Gastroesophageal sphincter (tissue), 4 donors: ENCODE results near the gene MAP3K21. TPM values are rescaled to one million over a fixed set of nuclear protein-coding genes. Genes with fewer than 3 reads are reported as not detected.

ENCODE experiments used
- ATAC-seq: fragments of 150-250 bp; one replicate; pipeline ENCODE4 v1.9.1; 2016; ENCODE audit warnings: mild to moderate bottlenecking, moderate library complexity
- H3K27ac ChIP-seq, 4 donors: fragments of 200-600 bp; sonication (generic) in 3 of 4; 1 replicate in 3 of 4; 2 replicates in 1 of 4; pipeline ENCODE4 v1.5.1; 2016 to 2019
- H3K27me3 ChIP-seq: fragments of 200-600 bp; sonication (generic); one replicate; pipeline ENCODE4 v1.5.1; 2019
- H3K36me3 ChIP-seq, 2 donors: fragments of 200-600 bp; sonication (generic); one replicate each; pipeline ENCODE4 v1.5.1; 2019; ENCODE audit warnings: control low read depth in 1 of 2
- H3K4me1 ChIP-seq, 3 donors: fragments of 200-600 bp; sonication (generic); 1 replicate in 2 of 3; 2 replicates in 1 of 3; pipeline ENCODE4 v1.5.1; 2016 to 2019; ENCODE audit warnings: control low read depth in 2 of 3
- H3K4me3 ChIP-seq, 2 donors: fragments of 200-600 bp; sonication (generic); one replicate each; pipeline ENCODE4 v1.5.1; 2019; ENCODE audit warnings: mild to moderate bottlenecking in 1 of 2, moderate library complexity in 1 of 2
- H3K9me3 ChIP-seq, 3 donors: fragments of 200-600 bp; sonication (generic); one replicate each; pipeline ENCODE4 v1.5.1; 2017 to 2019; ENCODE audit warnings: control low read depth in 2 of 3
- CTCF ChIP-seq, 4 experiments: fragments of 200-600 bp in 2 of 4; fragments of 450-650 bp in 2 of 4; sonication (generic) in 1 of 4; IDR thresholded peaks; one replicate each; pipeline ENCODE4 v1.5.1; 2017 to 2019; ENCODE audit warnings: antibody characterized with exemption in 4 of 4, mild to moderate bottlenecking in 2 of 4, moderate library complexity in 2 of 4
- EP300 ChIP-seq: sonication (generic); formaldehyde crosslinking; IDR thresholded peaks from one replicate; pipeline ENCODE4 v1.6.1; 2017; ENCODE audit warnings: antibody characterized with exemption, mild to moderate bottlenecking
- POLR2A ChIP-seq, 2 donors: fragments of 450-650 bp; IDR thresholded peaks; one replicate each; pipeline ENCODE4 v1.6.1; 2017; ENCODE audit warnings: antibody characterized with exemption in 2 of 2, mild to moderate bottlenecking in 2 of 2, moderate library complexity in 1 of 2
- POLR2AphosphoS5 ChIP-seq: sonication (generic); formaldehyde crosslinking; IDR thresholded peaks from one replicate; pipeline ENCODE4 v1.6.1; 2017; ENCODE audit warnings: antibody characterized with exemption
- WGBS, 2 donors: methylation state at CpG; one replicate each; pipeline ENCODE4 v1.1.5; 2018; ENCODE audit warnings: low coverage in 1 of 2; 5-methylcytosine and 5-hydroxymethylcytosine counted together
- total RNA-seq, 4 donors: library from RNA; depleted of rRNA; stranded (reverse); fragments of >200 nt; gene quantifications; one replicate each; pipeline ENCODE4 v1.1.0, GENCODE V29; 2016

Gene MAP3K21
- total RNA-seq, 4 donors from 2014 or later: 0.27 to 1.2 (median 0.61) TPM

- TF ChIP-seq POLR2AphosphoS5 (no peak), EP300 (no peak), CTCF (IDR thresholded peaks at IDR 0.05) (no peak), POLR2A (IDR thresholded peaks at IDR 0.05) (no peak)
Measured at GRCh38 chr1:233373226-233373625, 45.7 kb downstream of the MAP3K21 start.

GRCh38 chr1:233375653-233376052 lies 48.1 kb downstream of the MAP3K21 start:
- WGBS, 2 donors: 76 to 89% methylated on average over 1 to 2 of the region's 2 CpGs
- ATAC-seq: no peak
- TF ChIP-seq POLR2A (IDR thresholded peaks at IDR 0.05) (no peak), POLR2AphosphoS5 (no peak), EP300 (no peak), CTCF (IDR thresholded peaks at IDR 0.05) (no peak)
- no peak overlapping the region for H3K27ac ChIP-seq
- H3K36me3 ChIP-seq: no peaks in the 10 kb centered on the region
- no peaks in the 10 kb centered on the region for H3K27me3 ChIP-seq
- H3K4me1 ChIP-seq: no peaks in the 10 kb centered on the region
- H3K9me3 ChIP-seq: no peaks in the 10 kb centered on the region
- no peak overlapping the region for H3K4me3 ChIP-seq

More at GRCh38 chr1:233373226-233373625, 45.7 kb downstream of the MAP3K21 start:
- Histone ChIP-seq H3K27me3 (no peaks in the 10 kb centered on the region), H3K27ac (no peak overlapping the region), H3K36me3 (no peaks in the 10 kb centered on the region), H3K9me3 (no peaks in the 10 kb centered on the region), H3K4me1 (no peaks in the 10 kb centered on the region), H3K4me3 (no peak overlapping the region)
- 64 to 90% methylated on average over 3 to 6 of the region's 6 CpGs for WGBS, 2 donors
- ATAC-seq: no peak

GRCh38 chr1:233376382-233377110 lies 49.0 kb downstream of the MAP3K21 start:
- H3K27me3 ChIP-seq: no peaks in the 10 kb centered on the region
- H3K9me3 ChIP-seq: no peaks in the 10 kb centered on the region
- H3K27ac ChIP-seq: no peak overlapping the region
- H3K4me1 ChIP-seq: no peaks in the 10 kb centered on the region
- ATAC-seq: no peak
- no peak for TF ChIP-seq POLR2AphosphoS5
- no peak for TF ChIP-seq POLR2A (IDR thresholded peaks at IDR 0.05)
- TF ChIP-seq CTCF (IDR thresholded peaks at IDR 0.05): no peak
- TF ChIP-seq EP300: no peak
- no peak overlapping the region for H3K4me3 ChIP-seq
- 74 to 88% methylated on average over 5 of the region's 5 CpGs for WGBS, 2 donors
- H3K36me3 ChIP-seq: no peaks in the 10 kb centered on the region

- Histone ChIP-seq H3K27me3 (no peaks in the 10 kb centered on the region), H3K4me1 (no peaks in the 10 kb centered on the region), H3K4me3 (no peak overlapping the region), H3K36me3 (no peaks in the 10 kb centered on the region), H3K9me3 (peaks cover 0 to 13% (median 0%) of the 10 kb centered on the region in 3 donors), H3K27ac (no peak overlapping the region)
- ATAC-seq: no peak
- 68 to 100% methylated on average over 1 to 6 of the region's 7 CpGs for WGBS, 2 donors
- TF ChIP-seq CTCF (IDR thresholded peaks at IDR 0.05) (no peak), EP300 (no peak), POLR2A (IDR thresholded peaks at IDR 0.05) (no peak), POLR2AphosphoS5 (no peak)
Measured at GRCh38 chr1:233379869-233380438, 52.4 kb downstream of the MAP3K21 start.

GRCh38 chr1:233381806-233382205 lies 54.3 kb downstream of the MAP3K21 start:
- no peak for ATAC-seq

More at GRCh38 chr1:233381806-233382205, 54.3 kb downstream of the MAP3K21 start:
- no peaks in the 10 kb centered on the region for H3K4me1 ChIP-seq
- no peak overlapping the region for H3K4me3 ChIP-seq
- no peaks in the 10 kb centered on the region for H3K36me3 ChIP-seq
- no peaks in the 10 kb centered on the region for H3K27me3 ChIP-seq
- H3K9me3 ChIP-seq: peaks cover 0 to 13% (median 0%) of the 10 kb centered on the region in 3 donors
- 78 to 81% methylated on average over 2 of the region's 2 CpGs for WGBS, 2 donors
- TF ChIP-seq POLR2AphosphoS5: no peak
- no peak for TF ChIP-seq EP300
- no peak for TF ChIP-seq CTCF (IDR thresholded peaks at IDR 0.05)
- TF ChIP-seq POLR2A (IDR thresholded peaks at IDR 0.05): no peak
- no peak overlapping the region for H3K27ac ChIP-seq
